K562 (cell line): ENCODE measurements around the gene CLTC. TPM values are rescaled to one million over a fixed set of nuclear protein-coding genes. Genes with fewer than 3 reads are reported as not detected.

Source experiments
- ATAC-seq: fragments of 200-7000 bp; cut with Tn5 transposase; 3 replicates; pipeline ENCODE4 v1.9.1; 2020; ENCODE audit warnings: moderate library complexity
- BruUV-seq: library from RNA; stranded (reverse); fragments of 400-500 nt; replicated peaks from 2 replicates; lab custom pipeline; 2021; lab: Mats Ljungman, UMichigan
- CTCF ChIA-PET: fragments of 300-600 bp; formaldehyde crosslinking; extraction: SDS; loops from one replicate; lab custom pipeline; 2021; ENCODE audit warnings: low intra/inter-chr PET ratio; lab: Yijun Ruan, JAX
- POLR2A ChIA-PET: fragments of 300-600, 350-650 bp; sonication (Branson Sonifier 250); formaldehyde crosslinking; extraction: SDS; loops from one replicate; lab custom pipeline; 2021; ENCODE audit warnings: antibody characterized with exemption, inconsistent platforms; lab: Yijun Ruan, JAX
- DNase-seq, 4 experiments: peaks; one replicate each; pipeline versions ENCODE4 v3.0.0 to v3.0.0-alpha.2; 2011 to 2018; ENCODE audit warnings: low spot score in 3 of 4, mixed read lengths in 3 of 4; ENCODE audit errors: extremely low read depth in 1 of 4
- FAIRE-seq: peaks from 2 replicates; lab custom pipeline; 2011; peaks lifted over from hg19 to GRCh38; lab: Jason Lieb, UNC
- H2AFZ ChIP-seq: 2 replicates; pipeline ENCODE4 v1.6.0; 2011; ENCODE audit warnings: low read depth, low read length, control low read depth, inconsistent platforms
- H3K27ac ChIP-seq: fragments of 200-600 bp; 3 replicates; pipeline ENCODE4 v1.8.0; 2011; ENCODE audit warnings: low read depth, mild to moderate bottlenecking, control low read depth, inconsistent platforms, low read length, moderate library complexity, mixed read lengths; ENCODE audit errors: extremely low read depth
- H3K27me3 ChIP-seq, 2 experiments: fragments of 300-600 bp in 1 of 2; 2 replicates in 1 of 2; 3 replicates in 1 of 2; pipeline versions ENCODE4 v1.6.0 to v1.8.0; 2011; ENCODE audit warnings: inconsistent platforms in 2 of 2, low read length in 2 of 2, mild to moderate bottlenecking in 1 of 2, mixed read lengths in 1 of 2, moderate library complexity in 1 of 2; ENCODE audit not compliant: control insufficient read depth in 2 of 2, insufficient read depth in 2 of 2
- H3K36me3 ChIP-seq: fragments of 300-600 bp; 3 replicates; pipeline ENCODE4 v1.8.0; 2011; ENCODE audit warnings: mild to moderate bottlenecking, low read length, inconsistent platforms; ENCODE audit not compliant: control insufficient read depth, insufficient read depth
- H3K4me1 ChIP-seq, 2 experiments: fragments of 200-600 bp in 1 of 2; replicated peaks in 1 of 2; 2 replicates in 1 of 2; 3 replicates in 1 of 2; pipeline versions ENCODE4 v1.5.1 to v1.8.0; 2011; ENCODE audit warnings: inconsistent platforms in 2 of 2, low read length in 2 of 2, mild to moderate bottlenecking in 1 of 2, mixed read lengths in 1 of 2, moderate library complexity in 1 of 2; ENCODE audit not compliant: control insufficient read depth in 2 of 2, insufficient read depth in 2 of 2
- H3K4me2 ChIP-seq: 2 replicates; pipeline ENCODE4 v1.6.1; 2011; ENCODE audit warnings: low read length, control low read depth, inconsistent platforms, mixed read lengths; ENCODE audit not compliant: insufficient read depth
- H3K4me3 ChIP-seq: fragments of 200-600 bp; sonication (generic), shearing (Covaris generic); 2 replicates; pipeline ENCODE4 v1.5.1; 2016; ENCODE audit warnings: control low read depth, inconsistent platforms
- H3K79me2 ChIP-seq: fragments of 200-600 bp; 3 replicates; pipeline ENCODE4 v1.8.0; 2011; ENCODE audit warnings: low read length, inconsistent platforms; ENCODE audit not compliant: control insufficient read depth, insufficient read depth
- H3K9ac ChIP-seq, 2 experiments: 2 replicates each; pipeline versions ENCODE4 v1.6.0 to v1.6.1; 2011; ENCODE audit warnings: low read depth in 2 of 2, low read length in 2 of 2, control low read depth in 1 of 2, inconsistent platforms in 1 of 2, mild to moderate bottlenecking in 1 of 2, mixed read lengths in 1 of 2; ENCODE audit not compliant: insufficient read depth in 1 of 2
- H3K9me1 ChIP-seq: one replicate; pipeline ENCODE4 v1.6.0; 2011; ENCODE audit warnings: inconsistent platforms, mild to moderate bottlenecking, low read length, moderate library complexity; ENCODE audit not compliant: control insufficient read depth, insufficient read depth
- H3K9me3 ChIP-seq: replicated peaks from 2 replicates; pipeline ENCODE4 v1.5.1; 2011; ENCODE audit warnings: low read depth, low read length, inconsistent platforms; ENCODE audit not compliant: control insufficient read depth, insufficient read depth
- H4K20me1 ChIP-seq: replicated peaks from 2 replicates; pipeline ENCODE4 v1.6.1; 2011; ENCODE audit warnings: low read length, inconsistent platforms, mixed read lengths; ENCODE audit not compliant: control insufficient read depth, insufficient read depth
- MCM2 ChIP-seq: fragments of 450-650 bp; IDR thresholded peaks from 2 replicates; pipeline ENCODE4 v1.6.1; 2017; ENCODE audit warnings: low read depth, mild to moderate bottlenecking
- NCOA6 ChIP-seq: fragments of 450-650 bp; IDR thresholded peaks from 2 replicates; pipeline ENCODE4 v1.6.1; 2017; ENCODE audit warnings: mild to moderate bottlenecking
- NFE2 ChIP-seq: IDR thresholded peaks from 2 replicates; pipeline ENCODE4 v1.6.1; 2014; ENCODE audit warnings: antibody characterized with exemption, low read depth
- NONO ChIP-seq, 2 experiments: fragments of 200-400 bp in 1 of 2; fragments of 450-650 bp in 1 of 2; formaldehyde crosslinking in 1 of 2; IDR thresholded peaks; 2 replicates each; pipeline ENCODE4 v1.6.1; 2017; ENCODE audit warnings: low read depth in 2 of 2, mild to moderate bottlenecking in 2 of 2, moderate library complexity in 2 of 2, low read length in 1 of 2
- REST ChIP-seq, 2 experiments: fragments of 450-650 bp; formaldehyde crosslinking in 1 of 2; IDR thresholded peaks; 2 replicates each; pipeline versions ENCODE4 v1.4.0 to v1.6.1; 2014 to 2020; ENCODE audit warnings: mild to moderate bottlenecking in 2 of 2, borderline replicate concordance in 1 of 2, low read depth in 1 of 2
- SMAD4 ChIP-seq: fragments of 250-450 bp; sonication (Bioruptor Pico); conservative IDR thresholded peaks from 2 replicates; pipeline ENCODE4 v1.8.0; 2021; ENCODE audit warnings: inconsistent platforms, mild to moderate bottlenecking, moderate library complexity
- ZBTB8A ChIP-seq: fragments of 450-650 bp; IDR thresholded peaks from 2 replicates; pipeline ENCODE4 v1.6.1; 2018; ENCODE audit warnings: mild to moderate bottlenecking, moderate library complexity; ENCODE audit not compliant: partially characterized antibody
- ZNF24 ChIP-seq: fragments of 450-650 bp; IDR thresholded peaks from 2 replicates; pipeline ENCODE4 v1.6.1; 2016
- ZNF668 ChIP-seq: fragments of 250-450 bp; sonication (Bioruptor Pico); IDR thresholded peaks from 2 replicates; pipeline ENCODE4 v1.8.0; 2022; ENCODE audit warnings: mild to moderate bottlenecking, inconsistent platforms
- WGBS: fragments of 100-300 bp; shearing (Covaris generic); methylation state at CpG from one replicate; pipeline ENCODE4 v1.1.6; 2016; ENCODE audit warnings: low coverage, mixed read lengths; ENCODE audit not compliant: insufficient coverage; ENCODE audit errors: missing lambda C conversion rate; 5-methylcytosine and 5-hydroxymethylcytosine counted together
- in situ Hi-C: fragments of 300-500 bp; cut with MboI; formaldehyde crosslinking; loops from 4 replicates; pipeline ENCODE4 v1.15.0; 2018; ENCODE audit warnings: inconsistent platforms, mixed read lengths
- intact Hi-C: fragments of 100-400 bp; cut with micrococcal nuclease; formaldehyde crosslinking; loops from 2 replicates; pipeline ENCODE4 v1.14.2; 2022
- polyA plus RNA-seq, 8 experiments: library from polyadenylated mRNA; depleted of rRNA in 4 of 8; stranded (reverse) in 5 of 8; unstranded in 3 of 8; fragments of >200 nt; fragmentation: Nextera tagmentation in 2 of 8; fragmentation: Illumina TruSeq in 1 of 8; extraction: Ambion mirVana in 2 of 8; extraction: Trizol in 1 of 8; gene quantifications; 2 replicates each; pipeline versions ENCODE4 v1.2.1 to v1.2.3, GENCODE V29; 2011 to 2014; ENCODE audit warnings: inconsistent platforms in 1 of 8, missing spikeins in 1 of 8
- total RNA-seq, 7 experiments: library from RNA; depleted of rRNA in 6 of 7; stranded (reverse); fragments of >200 nt in 6 of 7; fragmentation: Illumina TruSeq in 2 of 7; extraction: Trizol in 2 of 7; gene quantifications; 2 replicates each; pipeline versions ENCODE4 v1.2.1 to v1.2.3, GENCODE V29; 2011 to 2021; ENCODE audit warnings: low replicate concordance in 1 of 7
- TF ChIP-seq, protein P1 (sequence below): IDR thresholded peaks from 3 replicates; pipeline ENCODE4 v1.6.1; 2011; ENCODE audit warnings: borderline replicate concordance, mild to moderate bottlenecking; ENCODE audit not compliant: insufficient read length, insufficient read depth
- TF ChIP-seq, protein P2 (sequence below): fragments of 450-650 bp; formaldehyde crosslinking; IDR thresholded peaks from 2 replicates; pipeline ENCODE4 v1.4.0; 2020; ENCODE audit warnings: mild to moderate bottlenecking, mixed read lengths

The CLTC gene
- total and polyA plus RNA-seq, 9 of the 15 experiments (the other 6 are each of a cell fraction or from before 2014, with no cell fraction given) = 115 to 267 (median 174) TPM

DNA sequence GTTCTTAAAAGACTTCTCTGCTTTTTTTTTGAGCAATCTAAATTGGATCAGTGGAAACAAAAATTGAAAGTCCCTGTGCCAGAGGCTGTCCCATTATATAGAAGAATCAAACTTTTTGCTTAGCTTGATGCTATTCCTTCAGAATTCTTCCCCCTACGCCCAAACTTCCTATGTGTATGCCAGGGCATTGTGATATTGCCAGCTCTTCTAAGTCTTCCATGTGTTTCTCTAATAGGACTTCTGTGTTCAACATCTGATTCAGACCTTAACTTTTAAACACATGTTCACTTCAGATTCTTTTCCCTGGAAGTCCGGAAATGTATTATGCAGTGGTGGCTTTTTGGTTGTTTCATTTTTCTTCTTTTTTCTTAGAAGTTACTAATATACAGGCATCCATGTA lies 68.8 kb downstream of the CLTC start:
- ChIA-PET CTCF (no interaction called here), POLR2A (interaction anchor here (1.0 to 4.5 kb wide), 4 partner anchors 9 to 160 kb away, joined by 3 to 19 read pairs (median 3); partner anchors contain the start of genes PTRH2 and VMP1)
- FAIRE-seq (no peak), DNase-seq (no peak), ATAC-seq (no peak)
- Histone ChIP-seq H3K27ac (no peak overlapping the region), H3K79me2 (peaks cover 67% of the 10 kb centered on the region), H3K4me1 (peaks cover 7 to 24% of the 10 kb centered on the region in 2 experiments; a peak in 4 of 5 replicates), H3K9me1 (no peaks in the 10 kb centered on the region), H3K9ac (no peak overlapping the region), H3K27me3 (no peaks in the 10 kb centered on the region), H3K4me2 (no peak overlapping the region), H2AFZ (no peak overlapping the region), H3K36me3 (peaks cover 91% of the 10 kb centered on the region), H3K4me3 (no peak overlapping the region), H4K20me1 (0 out of 2 replicates have a peak, but pooled peaks cover 5% of the 10 kb centered on the region), H3K9me3 (no peaks in the 10 kb centered on the region)
- BruUV-seq = no TSS peak
- intact Hi-C loops = no loop called here
- in situ Hi-C loops = no loop called here
- WGBS = 83% methylated on average over 2 of the region's 2 CpGs
- TF ChIP-seq, protein P1, sequence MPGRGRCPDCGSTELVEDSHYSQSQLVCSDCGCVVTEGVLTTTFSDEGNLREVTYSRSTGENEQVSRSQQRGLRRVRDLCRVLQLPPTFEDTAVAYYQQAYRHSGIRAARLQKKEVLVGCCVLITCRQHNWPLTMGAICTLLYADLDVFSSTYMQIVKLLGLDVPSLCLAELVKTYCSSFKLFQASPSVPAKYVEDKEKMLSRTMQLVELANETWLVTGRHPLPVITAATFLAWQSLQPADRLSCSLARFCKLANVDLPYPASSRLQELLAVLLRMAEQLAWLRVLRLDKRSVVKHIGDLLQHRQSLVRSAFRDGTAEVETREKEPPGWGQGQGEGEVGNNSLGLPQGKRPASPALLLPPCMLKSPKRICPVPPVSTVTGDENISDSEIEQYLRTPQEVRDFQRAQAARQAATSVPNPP = no peak
- TF ChIP-seq ZNF24 (no peak), SMAD4 (CRISPR knock-in tag) (no peak), NONO (IDR thresholded peaks at IDR 0.05; ENCODE audit: low read depth in 2 of 2, low read length in 1 of 2) (no peak), MCM2 (no peak), NFE2 (no peak), ZNF668 (CRISPR knock-in tag) (no peak), ZBTB8A (no peak), NCOA6 (no peak), REST (IDR thresholded peaks at IDR 0.05; ENCODE audit: borderline replicate concordance) (no peak), REST (CRISPR knock-in tag; IDR thresholded peaks at IDR 0.05; ENCODE audit: low read depth) (no peak)
- TF ChIP-seq, protein P2, sequence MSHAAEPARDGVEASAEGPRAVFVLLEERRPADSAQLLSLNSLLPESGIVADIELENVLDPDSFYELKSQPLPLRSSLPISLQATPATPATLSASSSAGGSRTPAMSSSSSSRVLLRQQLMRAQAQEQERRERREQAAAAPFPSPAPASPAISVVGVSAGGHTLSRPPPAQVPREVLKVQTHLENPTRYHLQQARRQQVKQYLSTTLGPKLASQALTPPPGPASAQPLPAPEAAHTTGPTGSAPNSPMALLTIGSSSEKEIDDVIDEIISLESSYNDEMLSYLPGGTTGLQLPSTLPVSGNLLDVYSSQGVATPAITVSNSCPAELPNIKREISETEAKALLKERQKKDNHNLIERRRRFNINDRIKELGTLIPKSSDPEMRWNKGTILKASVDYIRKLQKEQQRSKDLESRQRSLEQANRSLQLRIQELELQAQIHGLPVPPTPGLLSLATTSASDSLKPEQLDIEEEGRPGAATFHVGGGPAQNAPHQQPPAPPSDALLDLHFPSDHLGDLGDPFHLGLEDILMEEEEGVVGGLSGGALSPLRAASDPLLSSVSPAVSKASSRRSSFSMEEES = no peak
